Caco-2 (cell line): ENCODE results near the gene RFTN1. TPM values are rescaled to one million over a fixed set of nuclear protein-coding genes. Genes with fewer than 3 reads are reported as not detected.

Experiments used
- BruUV-seq: library from RNA; stranded (reverse); fragments of 400-500 nt; replicated peaks from 2 replicates; lab custom pipeline; 2021; lab: Mats Ljungman, UMichigan
- CTCF ChIA-PET: fragments of 300-600 bp; sonication (Branson Sonifier 250); formaldehyde crosslinking; loops from one replicate; lab custom pipeline; 2022; ENCODE audit warnings: antibody characterized with exemption; lab: Charles Lee
- POLR2A ChIA-PET: fragments of 300-600 bp; sonication (Branson Sonifier 250); formaldehyde crosslinking; loops from one replicate; lab custom pipeline; 2022; ENCODE audit warnings: antibody characterized with exemption; lab: Charles Lee
- DNase-seq, 2 experiments: peaks; one replicate each; pipeline versions ENCODE4 v3.0.0 to v3.0.0-alpha.2; 2020 to 2022
- H3K27me3 ChIP-seq: replicated peaks from 2 replicates; pipeline ENCODE4 v1.6.0; 2011; ENCODE audit warnings: low read length; ENCODE audit not compliant: control insufficient read depth, insufficient read depth
- H3K36me3 ChIP-seq: 2 replicates; pipeline ENCODE4 v1.5.1; 2011; ENCODE audit warnings: low read length; ENCODE audit not compliant: control insufficient read depth, insufficient read depth
- H3K4me1 ChIP-seq: fragments of 250-450 bp; sonication (Bioruptor Pico); 2 replicates; pipeline ENCODE4 v1.5.1; 2020; ENCODE audit warnings: mild to moderate bottlenecking
- H3K4me3 ChIP-seq: 2 replicates; pipeline ENCODE4 v1.5.1; 2011; ENCODE audit warnings: low read depth, mild to moderate bottlenecking, control low read depth, low read length
- H3K9me3 ChIP-seq: fragments of 250-450 bp; sonication (Bioruptor Pico); 2 replicates; pipeline ENCODE4 v1.5.1; 2020; ENCODE audit warnings: mild to moderate bottlenecking, moderate library complexity
- H3K27ac Mint-ChIP-seq: one replicate; pipeline ENCODE4 v1.8.0; 2022; ENCODE audit warnings: mixed read lengths; ENCODE audit not compliant: unreplicated experiment
- H3K27me3 Mint-ChIP-seq: one replicate; pipeline ENCODE4 v1.8.0; 2022; ENCODE audit warnings: mixed read lengths; ENCODE audit not compliant: insufficient read depth, unreplicated experiment
- H3K36me3 Mint-ChIP-seq: one replicate; pipeline ENCODE4 v1.8.0; 2022; ENCODE audit warnings: mild to moderate bottlenecking, mixed read lengths; ENCODE audit not compliant: insufficient read depth, unreplicated experiment
- H3K4me1 Mint-ChIP-seq: one replicate; pipeline ENCODE4 v1.8.0; 2022; ENCODE audit warnings: low read depth, mixed read lengths; ENCODE audit not compliant: unreplicated experiment
- H3K4me3 Mint-ChIP-seq: one replicate; pipeline ENCODE4 v1.8.0; 2022; ENCODE audit warnings: mild to moderate bottlenecking, moderate library complexity, mixed read lengths; ENCODE audit not compliant: unreplicated experiment
- H3K9me3 Mint-ChIP-seq: one replicate; pipeline ENCODE4 v1.8.0; 2022; ENCODE audit warnings: mixed read lengths; ENCODE audit not compliant: unreplicated experiment
- intact Hi-C: fragments of 100-400 bp; cut with micrococcal nuclease; formaldehyde crosslinking; loops from one replicate; pipeline ENCODE4 v1.10.0; 2022; ENCODE audit not compliant: unreplicated experiment
- total RNA-seq: library from RNA; stranded (reverse); gene quantifications from 2 replicates; pipeline ENCODE4 v1.2.3, GENCODE V29; 2022
- TF ChIP-seq, protein P1 (sequence below), 2 experiments: fragments of 200-600 bp in 1 of 2; IDR thresholded peaks; 1 replicate in 1 of 2; 2 replicates in 1 of 2; pipeline versions ENCODE4 v1.5.1 to v1.8.0; 2011 to 2022; ENCODE audit warnings: antibody characterized with exemption in 1 of 2, control low read depth in 1 of 2, inconsistent platforms in 1 of 2, low read depth in 1 of 2, low read length in 1 of 2, mild to moderate bottlenecking in 1 of 2, moderate library complexity in 1 of 2; ENCODE audit not compliant: insufficient read depth in 1 of 2, severe bottlenecking in 1 of 2, unreplicated experiment in 1 of 2

The RFTN1 gene
- total RNA-seq, 1 experiment from 2014 or later, result 10.2 TPM

- Histone ChIP-seq H3K4me3 (no peak overlapping the region), H3K4me1 (no peaks in the 10 kb centered on the region), H3K36me3 (no peaks in the 10 kb centered on the region), H3K9me3 (no peaks in the 10 kb centered on the region), H3K27me3 (no peaks in the 10 kb centered on the region)
- no peaks in the 10 kb centered on the region for H3K4me1 Mint-ChIP-seq
- no peaks in the 10 kb centered on the region for H3K36me3 Mint-ChIP-seq
- BruUV-seq, result no TSS peak
- TF ChIP-seq, protein P1, sequence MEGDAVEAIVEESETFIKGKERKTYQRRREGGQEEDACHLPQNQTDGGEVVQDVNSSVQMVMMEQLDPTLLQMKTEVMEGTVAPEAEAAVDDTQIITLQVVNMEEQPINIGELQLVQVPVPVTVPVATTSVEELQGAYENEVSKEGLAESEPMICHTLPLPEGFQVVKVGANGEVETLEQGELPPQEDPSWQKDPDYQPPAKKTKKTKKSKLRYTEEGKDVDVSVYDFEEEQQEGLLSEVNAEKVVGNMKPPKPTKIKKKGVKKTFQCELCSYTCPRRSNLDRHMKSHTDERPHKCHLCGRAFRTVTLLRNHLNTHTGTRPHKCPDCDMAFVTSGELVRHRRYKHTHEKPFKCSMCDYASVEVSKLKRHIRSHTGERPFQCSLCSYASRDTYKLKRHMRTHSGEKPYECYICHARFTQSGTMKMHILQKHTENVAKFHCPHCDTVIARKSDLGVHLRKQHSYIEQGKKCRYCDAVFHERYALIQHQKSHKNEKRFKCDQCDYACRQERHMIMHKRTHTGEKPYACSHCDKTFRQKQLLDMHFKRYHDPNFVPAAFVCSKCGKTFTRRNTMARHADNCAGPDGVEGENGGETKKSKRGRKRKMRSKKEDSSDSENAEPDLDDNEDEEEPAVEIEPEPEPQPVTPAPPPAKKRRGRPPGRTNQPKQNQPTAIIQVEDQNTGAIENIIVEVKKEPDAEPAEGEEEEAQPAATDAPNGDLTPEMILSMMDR (IDR thresholded peaks at IDR 0.05; ENCODE audit: insufficient read depth in 1 of 2, low read depth in 1 of 2, low read length in 1 of 2, severe bottlenecking in 1 of 2, unreplicated experiment in 1 of 2), result no peak
- no peak for DNase-seq
- CTCF ChIA-PET, result interaction anchor here (0.5 kb wide), 1 partner anchor 159 kb away, joined by 3 read pairs; no protein-coding TSS in a partner anchor
- intact Hi-C loops, result no loop called here
- no peak overlapping the region for H3K4me3 Mint-ChIP-seq
- POLR2A ChIA-PET, result no interaction called here
- no peaks in the 10 kb centered on the region for H3K9me3 Mint-ChIP-seq
- H3K27me3 Mint-ChIP-seq, result no peaks in the 10 kb centered on the region
- H3K27ac Mint-ChIP-seq, result no peak overlapping the region
Observed at GRCh38 chr3:16358336-16358735, 155.2 kb downstream of the RFTN1 start.

DNA sequence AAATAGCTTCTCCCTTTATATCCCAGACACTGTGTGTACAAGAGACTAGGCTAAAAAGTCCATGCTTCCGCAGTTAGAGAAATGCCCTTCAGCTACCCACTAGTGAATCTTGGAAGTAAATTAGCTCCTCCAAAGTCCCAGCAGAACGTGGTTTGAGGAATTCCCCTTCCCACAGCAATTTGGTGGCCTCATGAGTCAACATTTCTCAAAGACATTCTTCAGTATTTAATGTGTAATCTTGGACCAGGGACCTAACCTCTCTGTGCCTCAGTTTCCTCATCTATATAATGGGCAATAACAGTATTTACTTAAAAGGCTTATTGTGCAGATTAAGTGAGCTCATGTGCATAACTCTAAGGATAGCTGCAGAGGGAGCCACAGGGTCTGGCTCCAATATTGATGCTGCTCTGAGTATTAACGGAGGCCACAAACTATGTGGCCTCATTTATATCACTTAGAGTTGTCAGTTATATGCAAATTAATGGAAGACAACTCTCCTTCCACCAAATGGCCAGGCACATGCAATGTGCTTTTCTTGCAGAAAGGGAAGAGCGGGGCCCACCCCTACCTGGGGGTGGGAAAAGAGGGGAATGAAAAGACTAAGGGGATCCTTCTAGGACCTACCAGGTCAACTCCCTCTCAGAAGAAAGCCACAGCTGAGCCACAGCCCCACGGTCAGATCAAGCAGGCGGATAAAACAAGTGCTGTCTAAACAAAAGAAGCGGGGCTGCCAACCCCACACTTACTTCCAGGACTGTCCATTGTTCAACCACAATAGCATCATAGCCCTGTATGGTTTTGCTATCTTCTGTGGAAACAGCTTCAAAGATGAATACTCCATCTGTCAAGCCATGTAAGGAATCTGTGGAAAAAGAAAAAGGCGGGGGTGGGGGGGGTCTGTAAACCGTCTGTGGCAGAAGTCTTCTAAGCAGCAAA lies 156.0 kb downstream of the RFTN1 start:
- no TSS peak for BruUV-seq
- Mint-ChIP-seq H3K27ac (no peak overlapping the region), H3K36me3 (no peaks in the 10 kb centered on the region), H3K27me3 (no peaks in the 10 kb centered on the region), H3K4me3 (no peak overlapping the region), H3K4me1 (no peaks in the 10 kb centered on the region), H3K9me3 (no peaks in the 10 kb centered on the region)
- Histone ChIP-seq H3K4me1 (no peaks in the 10 kb centered on the region), H3K4me3 (no peak overlapping the region), H3K9me3 (no peaks in the 10 kb centered on the region), H3K36me3 (no peaks in the 10 kb centered on the region), H3K27me3 (no peaks in the 10 kb centered on the region)
- intact Hi-C loops, result no loop called here
- CTCF ChIA-PET, result no interaction called here
- TF ChIP-seq, protein P1 (IDR thresholded peaks at IDR 0.05; ENCODE audit: insufficient read depth in 1 of 2, low read depth in 1 of 2, low read length in 1 of 2, severe bottlenecking in 1 of 2, unreplicated experiment in 1 of 2), result no peak
- POLR2A ChIA-PET, result no interaction called here
- DNase-seq, result no peak

- intact Hi-C loops, result no loop called here
- CTCF ChIA-PET, result no interaction called here
Observed at GRCh38 chr3:16355828-16356227, 157.7 kb downstream of the RFTN1 start.

More at GRCh38 chr3:16355828-16356227, 157.7 kb downstream of the RFTN1 start:
- no peaks in the 10 kb centered on the region for H3K27me3 ChIP-seq
- Mint-ChIP-seq H3K4me1 (no peaks in the 10 kb centered on the region), H3K9me3 (no peaks in the 10 kb centered on the region), H3K27me3 (no peaks in the 10 kb centered on the region), H3K36me3 (no peaks in the 10 kb centered on the region), H3K4me3 (no peak overlapping the region), H3K27ac (no peak overlapping the region)
- no peaks in the 10 kb centered on the region for H3K4me1 ChIP-seq
- no peaks in the 10 kb centered on the region for H3K36me3 ChIP-seq
- TF ChIP-seq, protein P1 (IDR thresholded peaks at IDR 0.05; ENCODE audit: insufficient read depth in 1 of 2, low read depth in 1 of 2, low read length in 1 of 2, severe bottlenecking in 1 of 2, unreplicated experiment in 1 of 2), result no peak
- no peak for DNase-seq
- H3K9me3 ChIP-seq, result no peaks in the 10 kb centered on the region
- no TSS peak for BruUV-seq
- POLR2A ChIA-PET, result no interaction called here
- H3K4me3 ChIP-seq, result no peak overlapping the region
